Adrenal gland (tissue), 5 donors: ENCODE data around the gene REXO5.

ENCODE experiments used
- POLR2A ChIP-seq, 2 donors: fragments of 450-650 bp; IDR thresholded peaks; one replicate each; pipeline ENCODE4 v1.6.1; 2017; ENCODE audit warnings: antibody characterized with exemption in 2 of 2, mild to moderate bottlenecking in 2 of 2, moderate library complexity in 1 of 2
- TF ChIP-seq, protein P1 (sequence below), 6 experiments: fragments of 450-650 bp in 4 of 6; fragments of 200-600 bp in 2 of 6; sonication (generic) in 1 of 6; IDR thresholded peaks; 1 replicate in 5 of 6; 2 replicates in 1 of 6; pipeline versions ENCODE4 v1.5.1 to v1.8.0; 2016 to 2021; ENCODE audit warnings: antibody characterized with exemption in 6 of 6, mild to moderate bottlenecking in 2 of 6, moderate library complexity in 1 of 6
- donor health status: DM: no; HTN: no; CAD: no.

DNA sequence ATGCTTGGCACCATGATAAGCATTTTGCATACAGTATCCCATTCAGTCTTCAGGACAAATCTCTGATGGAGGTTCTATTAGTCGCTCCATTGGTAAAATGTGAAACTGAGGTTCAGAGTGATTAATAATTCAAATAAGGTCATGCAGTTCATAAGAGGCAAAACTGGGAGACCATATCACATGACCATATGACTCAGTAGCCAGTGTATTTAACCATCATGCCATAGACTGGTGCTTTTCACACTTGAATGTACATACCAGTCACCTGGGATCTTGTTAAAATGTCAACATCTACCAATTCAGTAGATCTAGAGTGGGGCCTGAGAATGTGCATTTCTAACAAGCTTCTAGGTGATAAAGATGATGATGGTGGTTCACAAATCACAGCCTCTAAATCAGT is 38.2 kb upstream of the REXO5 start:
- TF ChIP-seq, protein P1, sequence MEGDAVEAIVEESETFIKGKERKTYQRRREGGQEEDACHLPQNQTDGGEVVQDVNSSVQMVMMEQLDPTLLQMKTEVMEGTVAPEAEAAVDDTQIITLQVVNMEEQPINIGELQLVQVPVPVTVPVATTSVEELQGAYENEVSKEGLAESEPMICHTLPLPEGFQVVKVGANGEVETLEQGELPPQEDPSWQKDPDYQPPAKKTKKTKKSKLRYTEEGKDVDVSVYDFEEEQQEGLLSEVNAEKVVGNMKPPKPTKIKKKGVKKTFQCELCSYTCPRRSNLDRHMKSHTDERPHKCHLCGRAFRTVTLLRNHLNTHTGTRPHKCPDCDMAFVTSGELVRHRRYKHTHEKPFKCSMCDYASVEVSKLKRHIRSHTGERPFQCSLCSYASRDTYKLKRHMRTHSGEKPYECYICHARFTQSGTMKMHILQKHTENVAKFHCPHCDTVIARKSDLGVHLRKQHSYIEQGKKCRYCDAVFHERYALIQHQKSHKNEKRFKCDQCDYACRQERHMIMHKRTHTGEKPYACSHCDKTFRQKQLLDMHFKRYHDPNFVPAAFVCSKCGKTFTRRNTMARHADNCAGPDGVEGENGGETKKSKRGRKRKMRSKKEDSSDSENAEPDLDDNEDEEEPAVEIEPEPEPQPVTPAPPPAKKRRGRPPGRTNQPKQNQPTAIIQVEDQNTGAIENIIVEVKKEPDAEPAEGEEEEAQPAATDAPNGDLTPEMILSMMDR (IDR thresholded peaks at IDR 0.05), result no peak
- no peak for TF ChIP-seq POLR2A (IDR thresholded peaks at IDR 0.05)
